Large intestine (tissue), 3 donors: ENCODE measurements around the gene PTCRA. TPM values are rescaled to one million over a fixed set of nuclear protein-coding genes. Genes with fewer than 3 reads are reported as not detected.

Experiments used
- DNase-seq, 2 donors: peaks; one replicate each; pipeline versions ENCODE4 v3.0.0 to v3.0.0-alpha.2; 2013
- H3K27ac ChIP-seq: one replicate; pipeline ENCODE4 v1.5.1; 2013; ENCODE audit warnings: low read length
- H3K27me3 ChIP-seq: 2 replicates; pipeline ENCODE4 v1.6.1; 2013; ENCODE audit warnings: low read length; ENCODE audit not compliant: control insufficient read depth, insufficient read depth
- H3K36me3 ChIP-seq: 2 replicates; pipeline ENCODE4 v1.6.1; 2013; ENCODE audit warnings: low read length; ENCODE audit not compliant: control insufficient read depth, insufficient read depth
- H3K4me1 ChIP-seq: one replicate; pipeline ENCODE4 v1.6.1; 2013; ENCODE audit warnings: low read length; ENCODE audit not compliant: control insufficient read depth, insufficient read depth
- H3K4me3 ChIP-seq: one replicate; pipeline ENCODE4 v1.5.1; 2013; ENCODE audit warnings: low read length
- H3K9me3 ChIP-seq: one replicate; pipeline ENCODE4 v1.6.1; 2013; ENCODE audit warnings: mild to moderate bottlenecking, low read depth, low read length, moderate library complexity; ENCODE audit not compliant: control insufficient read depth
- WGBS: methylation state at CpG from one replicate; pipeline ENCODE4 v1.1.5; 2013; ENCODE audit warnings: low lambda C conversion rate; ENCODE audit not compliant: insufficient coverage; 5-methylcytosine and 5-hydroxymethylcytosine counted together
- polyA plus RNA-seq: library from polyadenylated mRNA; unstranded; fragments of 120-200 nt; gene quantifications from one replicate; pipeline ENCODE4 v1.2.1, GENCODE V29; 2013

The PTCRA gene
- polyA plus RNA-seq, 1 donor: 0.15 TPM

DNA sequence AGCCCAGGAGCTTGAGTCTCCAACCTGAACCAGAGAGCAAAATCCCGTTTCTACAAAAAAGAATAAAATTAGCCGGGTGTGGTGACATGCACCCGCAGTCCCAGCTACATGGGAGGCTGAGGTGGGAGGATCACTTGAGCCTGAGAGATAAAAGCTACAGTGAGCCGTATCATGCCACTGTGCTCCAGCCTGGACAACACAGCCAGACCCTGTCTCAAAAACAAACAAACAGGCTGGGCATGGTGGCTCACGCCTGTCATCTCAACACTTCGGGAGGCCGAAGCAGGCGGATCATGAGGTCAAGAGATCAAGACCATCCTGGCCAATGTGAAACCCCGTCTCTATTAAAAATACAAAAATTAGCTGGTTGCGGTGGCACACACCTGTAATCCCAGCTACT, 11.4 kb upstream of the PTCRA start:
- Histone ChIP-seq H3K36me3 (no peaks in the 10 kb centered on the region), H3K4me3 (no peak overlapping the region), H3K27ac (peak overlapping the region; percentile 50), H3K9me3 (no peaks in the 10 kb centered on the region), H3K4me1 (peaks cover 25% of the 10 kb centered on the region), H3K27me3 (no peaks in the 10 kb centered on the region)
- no peak for DNase-seq
- 100% methylated on average over 1 of the region's 10 CpGs for WGBS

DNA sequence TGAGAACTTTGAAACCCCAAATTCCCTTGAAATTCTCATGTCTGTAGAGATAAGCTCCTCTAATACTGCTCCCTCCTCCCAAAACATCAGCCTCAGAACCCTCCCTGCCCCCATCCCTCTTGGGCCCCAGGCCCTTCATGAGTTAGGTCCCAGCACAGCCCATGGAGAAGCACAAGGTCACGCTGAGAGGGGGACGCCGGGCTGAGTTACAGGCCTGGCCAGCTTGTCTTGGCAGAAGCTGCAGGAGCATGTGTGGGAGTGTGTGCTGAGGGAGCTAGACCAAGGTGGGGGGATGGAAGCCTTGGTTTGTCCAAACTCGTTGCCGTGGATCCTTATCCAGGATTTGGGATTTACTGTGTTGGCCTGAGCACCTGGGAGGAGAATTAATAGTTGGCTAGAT, 8.5 kb upstream of the PTCRA start:
- H3K4me1 ChIP-seq: peaks cover 17% of the 10 kb centered on the region
- no peaks in the 10 kb centered on the region for H3K9me3 ChIP-seq
- no CpG with 5 or more reads among the region's 5 CpGs for WGBS
- no peaks in the 10 kb centered on the region for H3K27me3 ChIP-seq
- no peaks in the 10 kb centered on the region for H3K36me3 ChIP-seq
- DNase-seq: no peak
- H3K27ac ChIP-seq: no peak overlapping the region
- no peak overlapping the region for H3K4me3 ChIP-seq

DNA sequence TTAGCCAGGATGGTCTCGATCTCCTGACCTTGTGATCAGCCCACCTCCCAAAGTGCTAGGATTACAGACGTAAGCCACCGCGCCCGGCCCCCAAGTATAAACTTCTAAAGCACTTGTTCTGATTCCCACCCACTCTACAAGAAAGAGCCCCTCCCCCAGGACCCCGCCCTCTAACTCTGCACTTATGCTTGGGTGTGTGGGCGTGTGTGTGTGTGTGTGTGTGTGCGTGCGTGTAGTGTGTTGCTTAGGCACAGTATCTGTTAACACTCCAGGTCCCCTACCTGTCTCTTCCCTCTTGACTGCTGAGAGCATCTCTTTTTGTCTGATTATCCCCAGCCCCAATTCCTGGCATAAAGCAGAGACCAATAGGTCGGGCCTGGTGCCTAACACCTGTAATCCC, 6.0 kb upstream of the PTCRA start:
- H3K27me3 ChIP-seq: no peaks in the 10 kb centered on the region
- WGBS: 100% methylated on average over 1 of the region's 10 CpGs
- no peaks in the 10 kb centered on the region for H3K4me1 ChIP-seq
- H3K27ac ChIP-seq: no peak overlapping the region
- no peaks in the 10 kb centered on the region for H3K36me3 ChIP-seq
- no peak overlapping the region for H3K4me3 ChIP-seq
- DNase-seq: no peak
- H3K9me3 ChIP-seq: no peaks in the 10 kb centered on the region

DNA sequence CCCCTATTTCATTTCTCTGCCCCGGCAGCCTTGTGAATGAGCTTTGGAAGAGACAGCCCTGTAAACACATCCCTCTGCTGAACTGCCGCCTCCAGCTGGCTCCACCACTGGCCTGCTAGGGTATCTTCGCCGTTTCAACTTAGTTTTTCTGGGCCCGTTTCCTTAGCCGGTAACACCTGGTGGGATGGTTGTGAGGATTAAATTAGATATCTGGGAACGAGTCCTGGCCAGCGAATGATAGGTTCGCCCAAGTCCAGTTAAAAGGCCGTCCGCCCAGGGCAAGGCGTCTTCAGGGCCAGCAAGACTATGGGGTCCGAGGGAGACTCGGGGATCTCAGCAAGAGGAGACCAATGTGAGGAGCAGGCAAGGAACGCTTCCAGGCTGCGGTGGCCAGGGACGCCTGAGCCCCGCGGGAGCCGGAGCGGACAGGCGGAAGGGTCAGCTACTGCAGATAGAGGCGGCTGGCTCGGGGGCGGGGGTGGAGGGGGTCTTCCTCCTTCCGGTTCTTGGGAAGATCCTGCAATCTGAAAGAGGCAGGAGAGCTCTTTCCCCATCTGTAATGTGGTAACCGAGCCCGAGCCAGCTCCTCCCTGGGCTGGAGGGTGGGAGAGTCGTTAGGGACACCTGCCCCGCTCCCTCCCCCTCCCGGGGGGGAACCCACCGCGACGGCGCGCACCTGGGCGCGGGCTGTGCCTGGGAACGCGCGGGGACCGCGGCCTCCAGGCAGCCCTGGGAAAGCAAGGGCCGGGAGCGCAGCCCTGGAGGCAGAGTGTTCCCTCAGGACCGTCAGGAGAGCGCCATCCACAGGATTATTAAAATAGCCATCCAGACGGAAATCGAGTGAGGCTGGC, 4.5 kb upstream of the PTCRA start:
- no CpG with 5 or more reads among the region's 49 CpGs for WGBS
- no peaks in the 10 kb centered on the region for H3K27me3 ChIP-seq
- H3K4me3 ChIP-seq: peak overlapping the region; percentile 38
- H3K36me3 ChIP-seq: no peaks in the 10 kb centered on the region
- DNase-seq: peak; percentile 37 to 65
- H3K9me3 ChIP-seq: no peaks in the 10 kb centered on the region
- peak overlapping the region; percentile 54 for H3K27ac ChIP-seq
- no peaks in the 10 kb centered on the region for H3K4me1 ChIP-seq

DNA sequence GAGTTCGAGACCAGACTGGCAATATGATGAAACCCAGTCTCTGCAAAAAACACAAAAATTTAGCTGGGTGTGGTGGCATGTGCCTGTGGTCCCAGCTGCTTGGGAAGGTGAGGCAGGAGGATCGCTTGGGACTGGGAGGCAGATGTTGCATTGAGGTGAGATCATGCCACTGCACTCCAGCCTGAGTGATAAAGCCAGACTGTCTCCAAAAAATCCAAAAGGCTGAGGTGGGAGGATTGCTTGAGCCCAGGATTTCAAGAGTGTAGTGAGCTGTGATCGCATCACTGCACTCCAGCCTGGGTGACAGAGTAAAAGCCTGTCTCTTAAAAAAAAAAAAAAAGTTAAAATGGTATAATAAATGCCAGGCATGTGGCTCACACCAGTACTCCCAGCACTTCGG, 1.3 kb upstream of the PTCRA start:
- Histone ChIP-seq H3K4me3 (no peak overlapping the region), H3K4me1 (no peaks in the 10 kb centered on the region), H3K36me3 (no peaks in the 10 kb centered on the region), H3K9me3 (no peaks in the 10 kb centered on the region), H3K27me3 (no peaks in the 10 kb centered on the region), H3K27ac (no peak overlapping the region)
- DNase-seq: no peak
- 73% methylated on average over 2 of the region's 4 CpGs for WGBS

DNA sequence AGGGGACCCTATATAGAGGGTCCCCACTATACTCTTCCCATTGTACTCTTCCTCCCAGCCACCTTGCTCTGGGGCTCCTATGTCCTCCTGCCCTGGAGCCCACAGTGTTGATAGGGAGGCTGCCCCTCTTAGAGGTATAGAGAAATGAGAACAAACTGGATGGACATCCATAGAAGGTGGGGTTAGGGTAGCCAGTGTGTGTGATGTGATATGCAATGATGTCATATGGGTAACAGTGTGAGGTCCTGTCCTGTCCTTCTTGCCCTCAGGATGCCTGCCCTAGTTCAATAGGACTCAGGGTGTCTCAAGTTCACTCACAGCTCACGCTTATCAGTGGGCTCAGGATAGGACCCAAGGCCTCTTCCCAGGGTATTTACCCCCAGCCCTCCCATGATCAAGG, 435 bp downstream of the PTCRA start:
- Histone ChIP-seq H3K36me3 (no peaks in the 10 kb centered on the region), H3K27ac (no peak overlapping the region), H3K4me3 (no peak overlapping the region), H3K27me3 (no peaks in the 10 kb centered on the region), H3K4me1 (no peaks in the 10 kb centered on the region), H3K9me3 (no peaks in the 10 kb centered on the region)
- no peak for DNase-seq
- WGBS: no CpG with 5 or more reads among the region's 1 CpG

DNA sequence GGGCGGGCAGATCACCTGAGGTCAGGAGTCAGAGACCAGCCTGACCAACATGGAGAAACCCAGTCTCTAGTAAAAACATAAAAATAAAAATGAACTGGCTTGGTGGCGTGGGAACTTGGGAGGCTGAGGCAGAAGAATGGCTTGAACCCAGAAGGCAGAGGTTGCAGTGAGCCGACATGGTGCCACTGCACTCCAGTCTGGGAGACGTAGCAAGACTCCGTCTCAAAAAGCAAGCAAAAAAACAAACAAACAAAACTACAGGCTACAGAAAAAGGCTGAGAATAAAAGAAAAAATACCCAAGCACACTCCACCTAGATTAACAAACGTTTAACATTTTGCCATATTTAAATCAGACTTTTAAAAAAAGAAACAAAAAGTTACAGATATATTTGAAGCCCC, 5.9 kb downstream of the PTCRA start:
- no peak for DNase-seq
- Histone ChIP-seq H3K36me3 (no peaks in the 10 kb centered on the region), H3K27me3 (peaks cover 6% of the 10 kb centered on the region), H3K9me3 (no peaks in the 10 kb centered on the region), H3K4me3 (no peak overlapping the region), H3K4me1 (no peaks in the 10 kb centered on the region), H3K27ac (no peak overlapping the region)
- 80% methylated on average over 4 of the region's 6 CpGs for WGBS

DNA sequence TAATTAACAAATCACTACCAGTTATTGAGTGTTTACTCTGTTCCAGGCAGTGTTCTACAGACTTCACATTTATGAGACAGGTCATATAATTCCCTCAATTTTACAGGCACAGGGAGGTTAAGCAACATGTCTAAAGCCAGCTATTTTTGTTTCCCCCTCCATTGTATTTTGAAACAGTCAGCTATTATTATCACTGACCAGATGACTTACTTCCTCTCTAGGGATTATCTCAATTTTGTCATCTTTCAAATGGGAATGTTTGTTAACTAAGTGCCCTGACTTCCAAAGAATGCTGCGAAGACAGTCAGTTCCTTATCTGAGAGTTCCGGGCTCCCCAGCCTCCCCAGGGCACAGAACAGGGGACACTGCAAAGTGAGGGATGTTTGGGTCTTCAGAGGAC, 7.8 kb downstream of the PTCRA start:
- Histone ChIP-seq H3K4me1 (no peaks in the 10 kb centered on the region), H3K27ac (no peak overlapping the region), H3K36me3 (no peaks in the 10 kb centered on the region), H3K27me3 (peaks cover 6% of the 10 kb centered on the region), H3K9me3 (no peaks in the 10 kb centered on the region), H3K4me3 (no peak overlapping the region)
- no CpG with 5 or more reads among the region's 2 CpGs for WGBS
- DNase-seq: no peak

DNA sequence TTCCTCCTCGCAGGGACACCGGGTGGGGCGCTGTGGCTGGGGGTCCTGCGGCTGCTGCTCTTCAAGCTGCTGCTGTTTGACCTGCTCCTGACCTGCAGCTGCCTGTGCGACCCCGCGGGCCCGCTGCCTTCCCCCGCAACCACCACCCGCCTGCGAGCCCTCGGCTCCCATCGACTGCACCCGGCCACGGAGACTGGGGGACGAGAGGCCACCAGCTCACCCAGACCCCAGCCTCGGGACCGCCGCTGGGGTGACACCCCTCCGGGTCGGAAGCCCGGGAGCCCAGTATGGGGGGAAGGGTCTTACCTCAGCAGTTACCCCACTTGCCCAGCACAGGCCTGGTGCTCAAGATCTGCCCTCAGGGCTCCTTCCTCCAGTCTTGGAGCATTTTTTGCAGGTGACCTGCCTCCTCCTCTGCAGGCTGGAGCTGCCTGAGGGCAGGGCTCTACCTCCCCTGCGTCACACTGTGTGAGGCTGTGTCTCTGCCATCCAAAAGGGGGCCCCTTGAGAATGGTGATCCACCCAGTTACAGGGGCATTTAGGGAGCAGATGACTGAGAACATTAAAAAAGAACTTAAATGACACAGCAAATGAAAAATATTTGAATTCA, 9.5 kb downstream of the PTCRA start:
- no peaks in the 10 kb centered on the region for H3K36me3 ChIP-seq

DNA sequence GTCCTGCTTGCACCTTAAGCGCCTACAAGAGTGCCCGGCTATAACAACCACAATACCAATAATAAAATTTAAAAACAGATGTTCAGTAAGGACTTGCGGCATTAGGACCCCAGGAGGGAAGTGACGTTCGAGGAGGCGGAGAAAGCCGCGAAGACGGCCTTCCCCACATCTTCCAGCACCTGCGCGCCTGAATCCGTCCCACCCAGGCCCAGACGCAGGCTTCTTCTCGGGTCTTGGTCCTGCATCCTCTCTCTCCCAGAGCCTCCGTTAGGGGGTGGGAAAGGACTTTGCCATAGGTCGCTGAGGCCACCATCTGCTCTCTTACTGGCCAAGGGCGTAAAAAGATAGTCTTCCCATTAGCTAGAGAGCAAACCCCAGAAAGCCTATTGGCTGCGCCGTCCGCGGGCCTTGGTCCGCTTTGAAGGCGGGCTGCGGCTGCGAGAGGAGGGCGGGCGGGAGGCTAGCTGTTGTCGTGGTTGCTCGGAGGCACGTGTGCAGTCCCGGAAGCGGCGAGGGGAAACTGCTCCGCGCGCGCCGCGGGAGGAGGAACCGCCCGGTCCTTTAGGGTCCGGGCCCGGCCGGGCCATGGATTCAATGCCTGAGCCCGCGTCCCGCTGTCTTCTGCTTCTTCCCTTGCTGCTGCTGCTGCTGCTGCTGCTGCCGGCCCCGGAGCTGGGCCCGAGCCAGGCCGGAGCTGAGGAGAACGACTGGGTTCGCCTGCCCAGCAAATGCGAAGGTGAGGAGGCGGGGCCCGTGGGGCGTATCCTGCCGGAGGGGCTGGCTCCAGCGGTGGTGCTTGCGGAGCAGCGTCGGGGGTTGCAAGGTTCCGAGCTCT, 13.3 kb downstream of the PTCRA start, which contains the start of gene CNPY3:
Gene CNPY3 (plus strand): TSS at position 495 of the 835 bp plus-strand sequence. CDS start 91 bp downstream, at position 586.
- Histone ChIP-seq H3K27me3 (peaks cover 6% of the 10 kb centered on the region), H3K9me3 (no peaks in the 10 kb centered on the region), H3K4me1 (peaks cover 15% of the 10 kb centered on the region), H3K36me3 (peaks cover 3% of the 10 kb centered on the region), H3K27ac (peak within 1 kb of the TSS; percentile 91), H3K4me3 (peak within 1 kb of the TSS; percentile 67)
- DNase-seq: peak; percentile 96 to 98
- no CpG with 5 or more reads among the region's 63 CpGs for WGBS

More for the DNA sequence above, 9.5 kb downstream of the PTCRA start:
- DNase-seq: no peak
- H3K4me3 ChIP-seq: no peak overlapping the region
- H3K27ac ChIP-seq: no peak overlapping the region
- no CpG with 5 or more reads among the region's 23 CpGs for WGBS
- H3K9me3 ChIP-seq: no peaks in the 10 kb centered on the region
- H3K4me1 ChIP-seq: peaks cover 1% of the 10 kb centered on the region
- H3K27me3 ChIP-seq: peaks cover 6% of the 10 kb centered on the region
